HepG2 (cell line): ENCODE data around the gene HSPB3. TPM values are rescaled to one million over a fixed set of nuclear protein-coding genes. Genes with fewer than 3 reads are reported as not detected.
"Not testable (repeated sequence)": the region's sequence is repeated elsewhere in the genome, so short reads cannot be mapped to it uniquely, and the experiment has no call there.

Experiments
- ATAC-seq: fragments of 200-7000 bp; cut with Tn5 transposase; 3 replicates; pipeline ENCODE4 v1.9.1; 2020; ENCODE audit warnings: mild to moderate bottlenecking, moderate library complexity
- BruUV-seq: library from RNA; stranded (reverse); fragments of 400-500 nt; replicated peaks from 2 replicates; lab custom pipeline; 2021; lab: Mats Ljungman, UMichigan
- CTCF ChIA-PET: fragments of 300-600 bp; formaldehyde crosslinking; extraction: SDS; loops from one replicate; lab custom pipeline; 2021; ENCODE audit warnings: low total read pairs, inconsistent platforms, low intra/inter-chr PET ratio; lab: Yijun Ruan, JAX
- POLR2A ChIA-PET: fragments of 350-600 bp; sonication (Branson Sonifier 250); formaldehyde crosslinking; loops from one replicate; lab custom pipeline; 2020; ENCODE audit warnings: antibody characterized with exemption, inconsistent platforms; lab: Yijun Ruan, JAX
- DNase-seq: peaks from one replicate; pipeline ENCODE4 v3.0.0-alpha.2; 2015; ENCODE audit warnings: low spot score
- FAIRE-seq: peaks from 3 replicates; lab custom pipeline; 2011; peaks lifted over from hg19 to GRCh38; lab: Jason Lieb, UNC
- H2AFZ ChIP-seq: one replicate; pipeline ENCODE4 v1.6.1; 2011; ENCODE audit warnings: low read length, inconsistent platforms
- H3K27ac ChIP-seq: fragments of 300-600 bp; 3 replicates; pipeline ENCODE4 v1.8.0; 2011; ENCODE audit warnings: mixed run types, mild to moderate bottlenecking, mixed read lengths, low read length, inconsistent platforms; ENCODE audit not compliant: insufficient read depth; ENCODE audit errors: extremely low read length
- H3K27me3 ChIP-seq, 2 experiments: fragments of 200-600 bp in 1 of 2; 2 replicates in 1 of 2; 3 replicates in 1 of 2; pipeline versions ENCODE4 v1.6.0 to v1.8.0; 2011; ENCODE audit warnings: low read length in 2 of 2, mild to moderate bottlenecking in 2 of 2, moderate library complexity in 2 of 2, inconsistent platforms in 1 of 2; ENCODE audit not compliant: insufficient read depth in 2 of 2, control insufficient read depth in 1 of 2
- H3K36me3 ChIP-seq, 2 experiments: fragments of 200-600 bp in 1 of 2; replicated peaks in 1 of 2; 2 replicates in 1 of 2; 3 replicates in 1 of 2; pipeline versions ENCODE4 v1.5.1 to v1.8.0; 2011; ENCODE audit warnings: low read length in 2 of 2, inconsistent platforms in 1 of 2; ENCODE audit not compliant: insufficient read depth in 2 of 2, control insufficient read depth in 1 of 2
- H3K4me1 ChIP-seq: 2 replicates; pipeline ENCODE4 v1.5.1; 2012; ENCODE audit warnings: low read length, inconsistent platforms; ENCODE audit not compliant: insufficient read depth
- H3K4me2 ChIP-seq: 2 replicates; pipeline ENCODE4 v1.6.0; 2011; ENCODE audit warnings: low read depth, low read length, inconsistent platforms
- H3K4me3 ChIP-seq, 3 experiments: fragments of 200-600 bp in 1 of 3; sonication (generic), shearing (Covaris generic) in 1 of 3; replicated peaks in 1 of 3; 2 replicates each; pipeline ENCODE4 v1.5.1; 2011 to 2016; ENCODE audit warnings: low read length in 3 of 3, inconsistent platforms in 2 of 3, low read depth in 2 of 3, mild to moderate bottlenecking in 2 of 3, control low read depth in 1 of 3, mixed read lengths in 1 of 3; ENCODE audit not compliant: insufficient read depth in 1 of 3
- H3K79me2 ChIP-seq: one replicate; pipeline ENCODE4 v1.6.1; 2011; ENCODE audit warnings: low read length, inconsistent platforms; ENCODE audit not compliant: insufficient read depth
- H3K9ac ChIP-seq: 2 replicates; pipeline ENCODE4 v1.6.0; 2011; ENCODE audit warnings: mild to moderate bottlenecking, low read depth, low read length, inconsistent platforms; ENCODE audit not compliant: insufficient read depth
- H3K9me3 ChIP-seq: 2 replicates; pipeline ENCODE4 v1.5.1; 2012; ENCODE audit warnings: mild to moderate bottlenecking, low read length
- H4K20me1 ChIP-seq: 2 replicates; pipeline ENCODE4 v1.6.0; 2011; ENCODE audit warnings: inconsistent platforms, mild to moderate bottlenecking, low read length, moderate library complexity; ENCODE audit not compliant: insufficient read depth
- CEBPB ChIP-seq: IDR thresholded peaks from 2 replicates; pipeline ENCODE4 v1.6.1; 2011; ENCODE audit warnings: low read depth, low read length, improper control_type of control experiment, borderline replicate concordance
- SMC3 ChIP-seq: IDR thresholded peaks from 2 replicates; pipeline ENCODE4 v1.6.1; 2011; ENCODE audit warnings: low read length, improper control_type of control experiment
- STAG1 ChIP-seq: sonication (generic); formaldehyde crosslinking; IDR thresholded peaks from 2 replicates; pipeline ENCODE4 v1.4.0; 2020; ENCODE audit warnings: missing genetic modification reagents
- ZNF326 ChIP-seq: sonication (generic); formaldehyde crosslinking; IDR thresholded peaks from 2 replicates; pipeline ENCODE4 v1.4.0; 2020; ENCODE audit warnings: missing genetic modification reagents, borderline replicate concordance
- ZNF543 ChIP-seq: sonication (generic); formaldehyde crosslinking; IDR thresholded peaks from 2 replicates; pipeline ENCODE4 v1.4.0; 2020; ENCODE audit warnings: mild to moderate bottlenecking, missing genetic modification reagents
- WGBS: methylation state at CpG from one replicate; pipeline ENCODE4 v1.1.6; 2017; ENCODE audit warnings: low lambda C conversion rate; 5-methylcytosine and 5-hydroxymethylcytosine counted together
- in situ Hi-C: cut with HindIII; loops from 2 replicates; pipeline ENCODE4 v1.10.0; 2017; ENCODE audit warnings: low pct_unique_long_range_greater_than_20kb; ENCODE audit not compliant: extremely low pct_ligation_motif_present
- intact Hi-C: fragments of 100-400 bp; cut with micrococcal nuclease; formaldehyde crosslinking; loops from one replicate; pipeline ENCODE4 v1.10.0; 2022; ENCODE audit not compliant: unreplicated experiment
- polyA plus RNA-seq, 8 experiments: library from polyadenylated mRNA; depleted of rRNA in 3 of 8; stranded (reverse) in 7 of 8; unstranded in 1 of 8; fragments of >200 nt; fragmentation: Illumina TruSeq in 4 of 8; extraction: Trizol in 4 of 8; gene quantifications; 2 replicates each; pipeline versions ENCODE4 v1.2.1 to v1.2.3, GENCODE V29; 2011 to 2016; ENCODE audit warnings: low read depth in 4 of 8, missing spikeins in 1 of 8, mixed read lengths in 1 of 8; ENCODE audit not compliant: insufficient read depth in 1 of 8
- total RNA-seq, 5 experiments: library from RNA; depleted of rRNA; stranded (reverse); fragments of >200 nt; fragmentation: Illumina TruSeq; extraction: Trizol; gene quantifications; 2 replicates each; pipeline ENCODE4 v1.2.3, GENCODE V29; 2016; ENCODE audit warnings: low read depth in 1 of 5
- TF ChIP-seq, protein P1 (sequence below): fragments of 450-650 bp; IDR thresholded peaks from 2 replicates; pipeline ENCODE4 v1.6.1; 2017; ENCODE audit warnings: mild to moderate bottlenecking
- TF ChIP-seq, protein P2 (sequence below): sonication (generic); formaldehyde crosslinking; IDR thresholded peaks from 2 replicates; pipeline ENCODE4 v1.5.0; 2020; ENCODE audit warnings: mild to moderate bottlenecking, missing genetic modification reagents, moderate library complexity

HSPB3 gene
- total and polyA plus RNA-seq, 2 of the 13 experiments (the other 11 are each of a cell fraction or from before 2014, with no cell fraction given), result not detected

GRCh38 chr5:54415896-54416601 is 39.5 kb upstream of the HSPB3 start (continued):
- TF ChIP-seq ZNF543 (CRISPR knock-in tag), result no peak
- no peak for TF ChIP-seq ZNF326 (CRISPR knock-in tag)
- TF ChIP-seq, protein P1, sequence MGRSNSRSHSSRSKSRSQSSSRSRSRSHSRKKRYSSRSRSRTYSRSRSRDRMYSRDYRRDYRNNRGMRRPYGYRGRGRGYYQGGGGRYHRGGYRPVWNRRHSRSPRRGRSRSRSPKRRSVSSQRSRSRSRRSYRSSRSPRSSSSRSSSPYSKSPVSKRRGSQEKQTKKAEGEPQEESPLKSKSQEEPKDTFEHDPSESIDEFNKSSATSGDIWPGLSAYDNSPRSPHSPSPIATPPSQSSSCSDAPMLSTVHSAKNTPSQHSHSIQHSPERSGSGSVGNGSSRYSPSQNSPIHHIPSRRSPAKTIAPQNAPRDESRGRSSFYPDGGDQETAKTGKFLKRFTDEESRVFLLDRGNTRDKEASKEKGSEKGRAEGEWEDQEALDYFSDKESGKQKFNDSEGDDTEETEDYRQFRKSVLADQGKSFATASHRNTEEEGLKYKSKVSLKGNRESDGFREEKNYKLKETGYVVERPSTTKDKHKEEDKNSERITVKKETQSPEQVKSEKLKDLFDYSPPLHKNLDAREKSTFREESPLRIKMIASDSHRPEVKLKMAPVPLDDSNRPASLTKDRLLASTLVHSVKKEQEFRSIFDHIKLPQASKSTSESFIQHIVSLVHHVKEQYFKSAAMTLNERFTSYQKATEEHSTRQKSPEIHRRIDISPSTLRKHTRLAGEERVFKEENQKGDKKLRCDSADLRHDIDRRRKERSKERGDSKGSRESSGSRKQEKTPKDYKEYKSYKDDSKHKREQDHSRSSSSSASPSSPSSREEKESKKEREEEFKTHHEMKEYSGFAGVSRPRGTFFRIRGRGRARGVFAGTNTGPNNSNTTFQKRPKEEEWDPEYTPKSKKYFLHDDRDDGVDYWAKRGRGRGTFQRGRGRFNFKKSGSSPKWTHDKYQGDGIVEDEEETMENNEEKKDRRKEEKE, result no peak
- TF ChIP-seq, all 625 proteins: peak for 0

DNA sequence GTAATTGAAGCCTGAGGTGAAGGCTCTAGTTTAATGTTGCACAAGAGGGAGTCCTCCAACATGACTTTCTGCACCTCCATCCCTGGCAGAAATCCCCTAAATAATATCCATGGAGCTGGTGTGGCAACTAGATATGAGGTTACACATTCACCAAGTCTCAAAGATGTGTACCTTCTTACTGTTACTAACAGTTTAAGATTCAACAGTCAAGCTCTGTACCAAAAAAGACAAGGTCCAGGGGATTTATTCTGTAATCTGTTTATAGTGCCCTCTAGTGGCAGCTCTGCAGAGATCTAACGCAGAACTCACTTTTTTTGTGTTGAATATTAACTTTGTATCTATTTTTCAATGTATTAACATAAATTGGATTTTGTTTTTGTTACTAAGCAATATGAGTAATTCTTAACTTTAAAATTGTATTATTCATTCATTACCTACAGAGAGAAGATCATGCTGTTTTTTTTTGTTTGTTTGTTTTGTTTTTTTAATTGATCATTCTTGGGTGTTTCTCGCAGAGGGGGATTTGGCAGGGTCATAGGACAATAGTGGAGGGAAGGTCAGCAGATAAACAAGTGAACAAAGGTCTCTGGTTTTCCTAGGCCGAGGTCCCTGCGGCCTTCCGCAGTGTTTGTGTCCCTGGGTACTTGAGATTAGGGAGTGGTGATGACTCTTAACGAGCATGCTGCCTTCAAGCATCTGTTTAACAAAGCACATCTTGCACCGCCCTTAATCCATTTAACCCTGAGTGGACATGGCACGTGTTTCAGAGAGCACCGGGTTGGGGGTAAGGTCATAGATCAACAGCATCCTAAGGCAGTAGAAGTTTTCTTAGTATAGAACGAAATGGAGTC is 35.7 kb upstream of the HSPB3 start:
- H3K4me3 ChIP-seq, H3K9me3 ChIP-seq, H3K79me2 ChIP-seq, POLR2A ChIA-PET, H3K4me2 ChIP-seq, H3K4me1 ChIP-seq, H2AFZ ChIP-seq, H3K27me3 ChIP-seq, H3K36me3 ChIP-seq, H3K27ac ChIP-seq, BruUV-seq, H3K9ac ChIP-seq, H4K20me1 ChIP-seq: not testable (repeated sequence)
- 0 out of 2 replicates have a peak, but pooled peaks have one; percentile 4 for TF ChIP-seq CEBPB
- TF ChIP-seq, protein P2, sequence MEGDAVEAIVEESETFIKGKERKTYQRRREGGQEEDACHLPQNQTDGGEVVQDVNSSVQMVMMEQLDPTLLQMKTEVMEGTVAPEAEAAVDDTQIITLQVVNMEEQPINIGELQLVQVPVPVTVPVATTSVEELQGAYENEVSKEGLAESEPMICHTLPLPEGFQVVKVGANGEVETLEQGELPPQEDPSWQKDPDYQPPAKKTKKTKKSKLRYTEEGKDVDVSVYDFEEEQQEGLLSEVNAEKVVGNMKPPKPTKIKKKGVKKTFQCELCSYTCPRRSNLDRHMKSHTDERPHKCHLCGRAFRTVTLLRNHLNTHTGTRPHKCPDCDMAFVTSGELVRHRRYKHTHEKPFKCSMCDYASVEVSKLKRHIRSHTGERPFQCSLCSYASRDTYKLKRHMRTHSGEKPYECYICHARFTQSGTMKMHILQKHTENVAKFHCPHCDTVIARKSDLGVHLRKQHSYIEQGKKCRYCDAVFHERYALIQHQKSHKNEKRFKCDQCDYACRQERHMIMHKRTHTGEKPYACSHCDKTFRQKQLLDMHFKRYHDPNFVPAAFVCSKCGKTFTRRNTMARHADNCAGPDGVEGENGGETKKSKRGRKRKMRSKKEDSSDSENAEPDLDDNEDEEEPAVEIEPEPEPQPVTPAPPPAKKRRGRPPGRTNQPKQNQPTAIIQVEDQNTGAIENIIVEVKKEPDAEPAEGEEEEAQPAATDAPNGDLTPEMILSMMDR (CRISPR knock-in tag), result peak; percentile 60
- TF ChIP-seq SMC3, result peak; percentile 51
- TF ChIP-seq STAG1 (CRISPR knock-in tag), result peak; percentile 50
- peak; percentile 36 for FAIRE-seq
- DNase-seq, result peak; percentile 43
- ATAC-seq, result peak; percentile 65
- in situ Hi-C loops (loop anchor here (5.0 kb wide), 1 partner anchor 167 kb away; no protein-coding TSS in a partner anchor), intact Hi-C loops (loop anchor here (1.0 to 10.0 kb wide), 2 partner anchors 105 to 176 kb away; partner anchors contain the start of gene ARL15)
- CTCF ChIA-PET, result interaction anchor here (0.8 to 2.5 kb wide), 2 partner anchors 165 to 176 kb away, joined by 3 to 33 read pairs; no protein-coding TSS in a partner anchor
- WGBS, result 13% methylated on average over 7 of the region's 10 CpGs

GRCh38 chr5:54420511-54420910 is 35.0 kb upstream of the HSPB3 start:
- H3K4me1 ChIP-seq, ATAC-seq, BruUV-seq, H3K9ac ChIP-seq, intact Hi-C loops, H4K20me1 ChIP-seq, FAIRE-seq, H3K9me3 ChIP-seq, H2AFZ ChIP-seq, POLR2A ChIA-PET, H3K4me2 ChIP-seq, H3K79me2 ChIP-seq, DNase-seq, in situ Hi-C loops, H3K36me3 ChIP-seq, H3K4me3 ChIP-seq, H3K27me3 ChIP-seq, H3K27ac ChIP-seq: not testable (repeated sequence)
- CTCF ChIA-PET, result interaction anchor here (2.5 kb wide), 1 partner anchor 176 kb away, joined by 33 read pairs; no protein-coding TSS in a partner anchor
- WGBS, result 76% methylated on average over 10 of the region's 30 CpGs
